GM12878 (cell line): ENCODE results near the gene CS. TPM values are rescaled to one million over a fixed set of nuclear protein-coding genes. Genes with fewer than 3 reads are reported as not detected.

ENCODE experiments used
- ATAC-seq: fragments of 200-7000 bp; cut with Tn5 transposase; 3 replicates; pipeline ENCODE4 v1.9.1; 2020; ENCODE audit warnings: mild to moderate bottlenecking, moderate library complexity
- BruUV-seq: library from RNA; stranded (reverse); fragments of 400-500 nt; replicated peaks from 2 replicates; lab custom pipeline; 2021; lab: Mats Ljungman, UMichigan
- CTCF ChIA-PET: fragments of 300-600 bp; sonication (Branson Sonifier 250); formaldehyde crosslinking; extraction: SDS; loops from one replicate; lab custom pipeline; 2021; ENCODE audit warnings: inconsistent platforms; lab: Yijun Ruan, JAX
- POLR2A ChIA-PET: fragments of 350-600 bp; formaldehyde crosslinking; extraction: SDS; loops from one replicate; lab custom pipeline; 2021; ENCODE audit warnings: inconsistent platforms; lab: Charles Lee
- RAD21 ChIA-PET: fragments of 300-600 bp; sonication (Branson Sonifier 250); formaldehyde crosslinking; loops from one replicate; lab custom pipeline; 2023; ENCODE audit warnings: antibody characterized with exemption; ENCODE audit not compliant: unreplicated experiment; lab: Charles Lee
- SMC1A ChIA-PET: fragments of 300-600 bp; sonication (Branson Sonifier 250); formaldehyde crosslinking; loops from one replicate; lab custom pipeline; 2023; ENCODE audit not compliant: unreplicated experiment, uncharacterized antibody; lab: Charles Lee
- DNase-seq: peaks from one replicate; pipeline ENCODE4 v3.0.0-alpha.2; 2011; ENCODE audit warnings: low read depth, low spot score
- FAIRE-seq: peaks from 3 replicates; lab custom pipeline; 2011; peaks lifted over from hg19 to GRCh38; lab: Jason Lieb, UNC
- H2AFZ ChIP-seq: 2 replicates; pipeline ENCODE4 v1.6.0; 2011; ENCODE audit warnings: low read depth, low read length, control low read depth; ENCODE audit not compliant: control insufficient read depth
- H3K27ac ChIP-seq: 2 replicates; pipeline ENCODE4 v1.5.1; 2011; ENCODE audit warnings: control low read depth; ENCODE audit not compliant: control insufficient read depth, insufficient read depth
- H3K27me3 ChIP-seq, 2 experiments: replicated peaks in 1 of 2; 2 replicates each; pipeline versions ENCODE4 v1.6.0 to v1.6.1; 2011; ENCODE audit warnings: low read length in 1 of 2; ENCODE audit not compliant: control insufficient read depth in 2 of 2, insufficient read depth in 2 of 2
- H3K36me3 ChIP-seq, 2 experiments: 2 replicates each; pipeline ENCODE4 v1.5.1; 2011; ENCODE audit warnings: low read length in 1 of 2; ENCODE audit not compliant: control insufficient read depth in 2 of 2, insufficient read depth in 2 of 2
- H3K4me1 ChIP-seq: 2 replicates; pipeline ENCODE4 v1.6.1; 2011; ENCODE audit warnings: mild to moderate bottlenecking, low read length, moderate library complexity, mixed read lengths; ENCODE audit not compliant: control insufficient read depth, insufficient read depth
- H3K4me2 ChIP-seq: 2 replicates; pipeline ENCODE4 v1.6.0; 2011; ENCODE audit warnings: control low read depth; ENCODE audit not compliant: control insufficient read depth, insufficient read depth
- H3K4me3 ChIP-seq: fragments of 200-600 bp; sonication (generic); 2 replicates; pipeline ENCODE4 v1.5.1; 2016
- H3K79me2 ChIP-seq: 2 replicates; pipeline ENCODE4 v1.6.0; 2011; ENCODE audit warnings: low read length; ENCODE audit not compliant: control insufficient read depth, insufficient read depth
- H3K9ac ChIP-seq: 2 replicates; pipeline ENCODE4 v1.8.0; 2011; ENCODE audit warnings: low read length, control low read depth, mixed read lengths; ENCODE audit not compliant: control insufficient read depth, insufficient read depth
- H3K9me3 ChIP-seq: replicated peaks from 3 replicates; pipeline ENCODE4 v1.5.1; 2011; ENCODE audit warnings: mild to moderate bottlenecking, low read length; ENCODE audit not compliant: control insufficient read depth, insufficient read depth
- H4K20me1 ChIP-seq: 2 replicates; pipeline ENCODE4 v1.6.0; 2011; ENCODE audit not compliant: control insufficient read depth, insufficient read depth
- CREM ChIP-seq: IDR thresholded peaks from 2 replicates; pipeline ENCODE4 v1.6.1; 2014; ENCODE audit warnings: antibody characterized with exemption, low read depth
- IRF3 ChIP-seq: fragments of 450-650 bp; IDR thresholded peaks from 2 replicates; pipeline ENCODE4 v1.6.1; 2014; ENCODE audit warnings: mild to moderate bottlenecking
- REST ChIP-seq: IDR thresholded peaks from 2 replicates; pipeline ENCODE4 v1.6.1; 2012; ENCODE audit warnings: mild to moderate bottlenecking, low read depth, low read length
- SMAD5 ChIP-seq: IDR thresholded peaks from 2 replicates; pipeline ENCODE4 v1.6.1; 2016; ENCODE audit warnings: antibody characterized with exemption, low read depth
- ZNF384 ChIP-seq: IDR thresholded peaks from 2 replicates; pipeline ENCODE4 v1.6.1; 2012; ENCODE audit warnings: low read depth, mild to moderate bottlenecking, low read length, improper control_type of control experiment, borderline replicate concordance
- WGBS: methylation state at CpG from one replicate; pipeline ENCODE4 v1.1.6; 2016; ENCODE audit warnings: low lambda C conversion rate; ENCODE audit not compliant: insufficient replicate concordance, insufficient coverage; ENCODE audit errors: missing lambda C conversion rate; 5-methylcytosine and 5-hydroxymethylcytosine counted together
- in situ Hi-C: fragments of 300-500 bp; cut with MboI; formaldehyde crosslinking; loops from 9 replicates; pipeline ENCODE4 v1.14.3; 2018; ENCODE audit warnings: mixed read lengths
- intact Hi-C: fragments of 100-400 bp; cut with micrococcal nuclease; formaldehyde crosslinking; loops from one replicate; pipeline ENCODE4 v1.14.2; 2022; ENCODE audit not compliant: unreplicated experiment
- polyA plus RNA-seq, 11 experiments: library from polyadenylated mRNA; depleted of rRNA in 4 of 11; unstranded in 6 of 11; stranded (reverse) in 5 of 11; fragments of >200 nt; fragmentation: Nextera tagmentation in 4 of 11; fragmentation: Illumina TruSeq in 1 of 11; extraction: Ambion mirVana in 4 of 11; extraction: Trizol in 1 of 11; gene quantifications; 1 replicate in 1 of 11; 2 replicates in 10 of 11; pipeline versions ENCODE4 v1.2.1 to v1.2.3, GENCODE V29; 2011 to 2016; ENCODE audit warnings: inconsistent platforms in 2 of 11, missing spikeins in 2 of 11, low read depth in 1 of 11
- total RNA-seq, 4 experiments: library from RNA; depleted of rRNA in 3 of 4; stranded (reverse); fragments of >200 nt in 3 of 4; fragmentation: Illumina TruSeq in 1 of 4; extraction: Trizol in 1 of 4; gene quantifications; 2 replicates each; pipeline versions ENCODE4 v1.2.1 to v1.2.3, GENCODE V29; 2013 to 2021
- TF ChIP-seq, protein P1 (sequence below): IDR thresholded peaks from 2 replicates; pipeline ENCODE4 v1.6.1; 2011; ENCODE audit warnings: low read depth, mild to moderate bottlenecking, low read length, moderate library complexity, borderline replicate concordance; ENCODE audit errors: extremely low read depth
- TF ChIP-seq, protein P2 (sequence below): fragments of 450-650 bp; IDR thresholded peaks from 2 replicates; pipeline ENCODE4 v1.6.1; 2017; ENCODE audit warnings: borderline replicate concordance

The CS gene
- total and polyA plus RNA-seq, 10 of the 15 experiments (the other 5 are each of a cell fraction or from before 2014, with no cell fraction given): 64.9 to 276 (median 139) TPM

DNA sequence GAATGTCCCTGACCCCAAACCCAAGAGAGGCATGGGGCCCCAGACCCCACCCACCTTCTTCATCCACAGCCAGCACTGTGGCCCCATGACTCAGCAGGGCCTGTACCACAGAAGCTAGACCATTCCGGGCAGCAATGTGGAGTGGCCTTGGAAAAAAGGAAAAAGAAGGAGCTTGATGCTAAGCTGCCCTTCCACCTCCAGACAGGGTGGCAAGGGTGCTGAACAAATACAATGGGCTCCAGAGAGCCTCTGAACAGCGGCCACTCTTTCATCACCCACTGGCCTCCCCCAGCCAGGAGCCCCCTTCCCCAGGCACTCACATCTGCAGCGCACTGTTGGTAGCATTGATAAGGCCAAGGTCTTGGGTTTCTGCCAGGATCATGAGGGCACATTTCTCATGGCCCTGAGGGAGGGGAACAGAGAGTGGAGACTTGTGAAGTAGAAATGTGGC lies 56.4 kb downstream of the CS start (continued):
- TF ChIP-seq SMAD5: no peak
- TF ChIP-seq, protein P1, sequence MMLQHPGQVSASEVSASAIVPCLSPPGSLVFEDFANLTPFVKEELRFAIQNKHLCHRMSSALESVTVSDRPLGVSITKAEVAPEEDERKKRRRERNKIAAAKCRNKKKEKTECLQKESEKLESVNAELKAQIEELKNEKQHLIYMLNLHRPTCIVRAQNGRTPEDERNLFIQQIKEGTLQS: no peak
- no peak for TF ChIP-seq ZNF384
- TF ChIP-seq CREM: no peak
- no peak for TF ChIP-seq REST

- H3K9ac ChIP-seq: no peak overlapping the region
- CTCF ChIA-PET: interaction anchor here (1.0 kb wide), 1 partner anchor 221 kb away, joined by 3 read pairs; no protein-coding TSS in a partner anchor
- no TSS peak for BruUV-seq
- H3K4me2 ChIP-seq: no peak overlapping the region
- no peaks in the 10 kb centered on the region for H3K4me1 ChIP-seq
- TF ChIP-seq, protein P2, sequence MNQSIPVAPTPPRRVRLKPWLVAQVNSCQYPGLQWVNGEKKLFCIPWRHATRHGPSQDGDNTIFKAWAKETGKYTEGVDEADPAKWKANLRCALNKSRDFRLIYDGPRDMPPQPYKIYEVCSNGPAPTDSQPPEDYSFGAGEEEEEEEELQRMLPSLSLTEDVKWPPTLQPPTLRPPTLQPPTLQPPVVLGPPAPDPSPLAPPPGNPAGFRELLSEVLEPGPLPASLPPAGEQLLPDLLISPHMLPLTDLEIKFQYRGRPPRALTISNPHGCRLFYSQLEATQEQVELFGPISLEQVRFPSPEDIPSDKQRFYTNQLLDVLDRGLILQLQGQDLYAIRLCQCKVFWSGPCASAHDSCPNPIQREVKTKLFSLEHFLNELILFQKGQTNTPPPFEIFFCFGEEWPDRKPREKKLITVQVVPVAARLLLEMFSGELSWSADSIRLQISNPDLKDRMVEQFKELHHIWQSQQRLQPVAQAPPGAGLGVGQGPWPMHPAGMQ: no peak
- no peak for TF ChIP-seq IRF3
- H4K20me1 ChIP-seq: no peaks in the 10 kb centered on the region
- in situ Hi-C loops (no loop called here), intact Hi-C loops (no loop called here)
- no peaks in the 10 kb centered on the region for H3K27me3 ChIP-seq
- 84% methylated on average over 13 of the region's 13 CpGs for WGBS
- DNase-seq (no peak), ATAC-seq (no peak), FAIRE-seq (no peak)
- H3K9me3 ChIP-seq: no peaks in the 10 kb centered on the region
- no peak overlapping the region for H2AFZ ChIP-seq
- RAD21 ChIA-PET: no interaction called here
- H3K4me3 ChIP-seq: no peak overlapping the region
- H3K27ac ChIP-seq: no peak overlapping the region
- SMC1A ChIA-PET: no interaction called here
- POLR2A ChIA-PET: no interaction called here
- H3K79me2 ChIP-seq: no peaks in the 10 kb centered on the region
- peaks cover 12 to 25% of the 10 kb centered on the region in 2 experiments for H3K36me3 ChIP-seq
Observed at GRCh38 chr12:56242986-56243385, 57.1 kb downstream of the CS start.
